ENCODE results near the gene PTPRR.

- no peak for TF ChIP-seq CTCF (IDR thresholded peaks at IDR 0.05)
- TF ChIP-seq POLR2A (IDR thresholded peaks at IDR 0.05), result no peak
Observed at GRCh38 chr12:70835948-70836347, 84.6 kb downstream of the PTPRR start.
